Neural cell (in vitro differentiated cells): ENCODE measurements around the gene ADRA2A.

ENCODE experiments used
- EP300 ChIP-seq: fragments of 450-650 bp; conservative IDR thresholded peaks from 2 replicates; pipeline ENCODE4 v1.6.1; 2014; ENCODE audit warnings: antibody characterized with exemption, mild to moderate bottlenecking, moderate library complexity; ENCODE audit not compliant: poor library complexity, severe bottlenecking
- EZH2 ChIP-seq: fragments of 200-600, 300-800 bp; shearing (Covaris generic), sonication (generic); IDR thresholded peaks from 2 replicates; pipeline ENCODE4 v1.6.1; 2014; ENCODE audit warnings: antibody characterized with exemption, low read length, borderline replicate concordance, mild to moderate bottlenecking; ENCODE audit not compliant: insufficient read depth, poor library complexity, severe bottlenecking
- MXI1 ChIP-seq: fragments of 450-650 bp; conservative IDR thresholded peaks from 2 replicates; pipeline ENCODE4 v1.6.1; 2014; ENCODE audit warnings: antibody characterized with exemption, mild to moderate bottlenecking; ENCODE audit not compliant: poor library complexity, severe bottlenecking
- POLR2AphosphoS5 ChIP-seq: IDR thresholded peaks from 2 replicates; pipeline ENCODE4 v1.6.1; 2012
- RAD21 ChIP-seq: fragments of 450-650 bp; conservative IDR thresholded peaks from 2 replicates; pipeline ENCODE4 v1.6.1; 2014; ENCODE audit warnings: antibody characterized with exemption, mild to moderate bottlenecking, moderate library complexity
- SMC3 ChIP-seq: fragments of 450-650 bp; conservative IDR thresholded peaks from 2 replicates; pipeline ENCODE4 v1.6.1; 2014; ENCODE audit warnings: antibody characterized with exemption, mild to moderate bottlenecking, moderate library complexity; ENCODE audit not compliant: poor library complexity
- TAF1 ChIP-seq: IDR thresholded peaks from 2 replicates; pipeline ENCODE4 v1.6.1; 2012; ENCODE audit warnings: low read depth
- TF ChIP-seq, protein P1 (sequence below): fragments of 450-650 bp; IDR thresholded peaks from 2 replicates; pipeline ENCODE4 v1.5.1; 2014; ENCODE audit warnings: antibody characterized with exemption, mild to moderate bottlenecking, moderate library complexity; ENCODE audit not compliant: poor library complexity, severe bottlenecking
- TF ChIP-seq, protein P2 (sequence below): IDR thresholded peaks from 2 replicates; pipeline ENCODE4 v1.6.1; 2012; ENCODE audit warnings: borderline replicate concordance

DNA sequence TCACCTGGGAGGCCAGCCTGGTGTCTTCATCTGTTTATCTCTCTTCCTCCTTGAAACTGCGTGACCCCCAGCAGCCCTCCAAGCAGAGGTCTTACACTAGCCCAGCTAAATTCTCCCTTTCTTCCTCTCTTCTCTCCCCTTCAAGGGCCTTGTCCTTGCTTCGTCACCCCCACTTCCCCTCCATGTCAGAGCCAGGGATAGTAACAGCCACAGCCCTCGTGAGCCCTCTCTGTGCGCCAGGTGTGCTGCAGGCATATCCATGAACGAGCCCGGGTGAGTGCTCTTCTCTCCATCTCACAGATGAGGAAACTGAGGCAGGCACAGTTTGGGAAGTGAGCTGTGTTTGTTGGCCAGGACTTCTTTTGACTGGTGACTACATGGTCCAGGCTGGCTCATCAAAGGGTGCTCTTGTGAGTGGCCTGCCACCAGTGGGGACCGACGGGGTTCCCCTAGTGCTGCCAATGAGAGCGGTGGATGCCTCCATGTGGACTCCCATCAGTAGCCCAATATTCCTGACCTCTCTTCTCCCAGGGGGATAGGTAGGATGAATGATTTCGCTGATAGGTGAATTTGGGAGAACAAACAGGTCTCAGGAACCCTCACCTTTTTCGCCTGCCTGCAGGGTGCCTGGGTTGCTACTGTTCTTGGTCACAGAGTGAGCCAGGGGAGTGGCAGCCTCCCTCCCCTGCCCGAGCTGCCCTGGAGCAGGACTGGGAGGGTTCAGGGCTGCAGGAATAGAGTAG is 38.1 kb downstream of the ADRA2A start:
- TF ChIP-seq, protein P1, sequence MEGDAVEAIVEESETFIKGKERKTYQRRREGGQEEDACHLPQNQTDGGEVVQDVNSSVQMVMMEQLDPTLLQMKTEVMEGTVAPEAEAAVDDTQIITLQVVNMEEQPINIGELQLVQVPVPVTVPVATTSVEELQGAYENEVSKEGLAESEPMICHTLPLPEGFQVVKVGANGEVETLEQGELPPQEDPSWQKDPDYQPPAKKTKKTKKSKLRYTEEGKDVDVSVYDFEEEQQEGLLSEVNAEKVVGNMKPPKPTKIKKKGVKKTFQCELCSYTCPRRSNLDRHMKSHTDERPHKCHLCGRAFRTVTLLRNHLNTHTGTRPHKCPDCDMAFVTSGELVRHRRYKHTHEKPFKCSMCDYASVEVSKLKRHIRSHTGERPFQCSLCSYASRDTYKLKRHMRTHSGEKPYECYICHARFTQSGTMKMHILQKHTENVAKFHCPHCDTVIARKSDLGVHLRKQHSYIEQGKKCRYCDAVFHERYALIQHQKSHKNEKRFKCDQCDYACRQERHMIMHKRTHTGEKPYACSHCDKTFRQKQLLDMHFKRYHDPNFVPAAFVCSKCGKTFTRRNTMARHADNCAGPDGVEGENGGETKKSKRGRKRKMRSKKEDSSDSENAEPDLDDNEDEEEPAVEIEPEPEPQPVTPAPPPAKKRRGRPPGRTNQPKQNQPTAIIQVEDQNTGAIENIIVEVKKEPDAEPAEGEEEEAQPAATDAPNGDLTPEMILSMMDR, result no peak
- TF ChIP-seq, protein P2, sequence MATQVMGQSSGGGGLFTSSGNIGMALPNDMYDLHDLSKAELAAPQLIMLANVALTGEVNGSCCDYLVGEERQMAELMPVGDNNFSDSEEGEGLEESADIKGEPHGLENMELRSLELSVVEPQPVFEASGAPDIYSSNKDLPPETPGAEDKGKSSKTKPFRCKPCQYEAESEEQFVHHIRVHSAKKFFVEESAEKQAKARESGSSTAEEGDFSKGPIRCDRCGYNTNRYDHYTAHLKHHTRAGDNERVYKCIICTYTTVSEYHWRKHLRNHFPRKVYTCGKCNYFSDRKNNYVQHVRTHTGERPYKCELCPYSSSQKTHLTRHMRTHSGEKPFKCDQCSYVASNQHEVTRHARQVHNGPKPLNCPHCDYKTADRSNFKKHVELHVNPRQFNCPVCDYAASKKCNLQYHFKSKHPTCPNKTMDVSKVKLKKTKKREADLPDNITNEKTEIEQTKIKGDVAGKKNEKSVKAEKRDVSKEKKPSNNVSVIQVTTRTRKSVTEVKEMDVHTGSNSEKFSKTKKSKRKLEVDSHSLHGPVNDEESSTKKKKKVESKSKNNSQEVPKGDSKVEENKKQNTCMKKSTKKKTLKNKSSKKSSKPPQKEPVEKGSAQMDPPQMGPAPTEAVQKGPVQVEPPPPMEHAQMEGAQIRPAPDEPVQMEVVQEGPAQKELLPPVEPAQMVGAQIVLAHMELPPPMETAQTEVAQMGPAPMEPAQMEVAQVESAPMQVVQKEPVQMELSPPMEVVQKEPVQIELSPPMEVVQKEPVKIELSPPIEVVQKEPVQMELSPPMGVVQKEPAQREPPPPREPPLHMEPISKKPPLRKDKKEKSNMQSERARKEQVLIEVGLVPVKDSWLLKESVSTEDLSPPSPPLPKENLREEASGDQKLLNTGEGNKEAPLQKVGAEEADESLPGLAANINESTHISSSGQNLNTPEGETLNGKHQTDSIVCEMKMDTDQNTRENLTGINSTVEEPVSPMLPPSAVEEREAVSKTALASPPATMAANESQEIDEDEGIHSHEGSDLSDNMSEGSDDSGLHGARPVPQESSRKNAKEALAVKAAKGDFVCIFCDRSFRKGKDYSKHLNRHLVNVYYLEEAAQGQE, result no peak
- no peak for TF ChIP-seq EZH2
- no peak for TF ChIP-seq EP300
- TF ChIP-seq POLR2AphosphoS5, result no peak
- TF ChIP-seq RAD21, result no peak
- no peak for TF ChIP-seq MXI1
- TF ChIP-seq TAF1, result no peak
- TF ChIP-seq SMC3, result no peak
